Measurements from ENCODE around the gene TNRC6C.

- TF ChIP-seq CTCF (IDR thresholded peaks at IDR 0.05 in 8 of 11, conservative IDR thresholded peaks at IDR 0.05 in 3 of 11) (no peak), POLR2AphosphoS5 (IDR thresholded peaks at IDR 0.05) (no peak)
These were observed 11.4 kb upstream of the TNRC6C start for GRCh38 chr17:77946900-77947645.

Measured in spleen (tissue), 7 donors.